ENCODE data around the gene C18orf32.

DNA sequence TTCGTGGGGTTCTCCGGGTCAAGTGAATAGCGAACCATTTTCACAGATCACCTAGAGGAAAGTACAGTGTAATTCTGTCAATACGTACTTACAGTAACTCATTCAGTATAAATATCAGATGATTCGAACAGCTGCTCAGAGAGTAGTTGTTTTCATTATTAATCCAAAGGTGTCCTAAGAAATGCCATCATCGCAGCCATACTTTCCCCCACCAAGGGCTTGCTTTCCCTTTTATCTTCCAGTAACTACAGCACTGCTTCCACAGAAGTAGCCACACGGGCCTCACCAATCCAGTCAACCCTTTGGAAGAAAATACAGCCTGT, 4.5 kb upstream of the C18orf32 start:
- TF ChIP-seq, protein P1, sequence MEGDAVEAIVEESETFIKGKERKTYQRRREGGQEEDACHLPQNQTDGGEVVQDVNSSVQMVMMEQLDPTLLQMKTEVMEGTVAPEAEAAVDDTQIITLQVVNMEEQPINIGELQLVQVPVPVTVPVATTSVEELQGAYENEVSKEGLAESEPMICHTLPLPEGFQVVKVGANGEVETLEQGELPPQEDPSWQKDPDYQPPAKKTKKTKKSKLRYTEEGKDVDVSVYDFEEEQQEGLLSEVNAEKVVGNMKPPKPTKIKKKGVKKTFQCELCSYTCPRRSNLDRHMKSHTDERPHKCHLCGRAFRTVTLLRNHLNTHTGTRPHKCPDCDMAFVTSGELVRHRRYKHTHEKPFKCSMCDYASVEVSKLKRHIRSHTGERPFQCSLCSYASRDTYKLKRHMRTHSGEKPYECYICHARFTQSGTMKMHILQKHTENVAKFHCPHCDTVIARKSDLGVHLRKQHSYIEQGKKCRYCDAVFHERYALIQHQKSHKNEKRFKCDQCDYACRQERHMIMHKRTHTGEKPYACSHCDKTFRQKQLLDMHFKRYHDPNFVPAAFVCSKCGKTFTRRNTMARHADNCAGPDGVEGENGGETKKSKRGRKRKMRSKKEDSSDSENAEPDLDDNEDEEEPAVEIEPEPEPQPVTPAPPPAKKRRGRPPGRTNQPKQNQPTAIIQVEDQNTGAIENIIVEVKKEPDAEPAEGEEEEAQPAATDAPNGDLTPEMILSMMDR (IDR thresholded peaks at IDR 0.05; ENCODE audit: borderline replicate concordance, extremely low read depth, low read length, poor library complexity, severe bottlenecking) = no peak
- TF ChIP-seq EZH2 (IDR thresholded peaks at IDR 0.05; ENCODE audit: borderline replicate concordance, low read depth, low read length, severe bottlenecking) = no peak

Measured in DND-41 (cell line).